GM06990 (cell line): ENCODE measurements around the gene CLEC4A.

Experiments used
- DNase-seq: peaks from one replicate; pipeline ENCODE4 v3.0.0-alpha.2; 2011; ENCODE audit not compliant: insufficient read length; ENCODE audit errors: extremely low read depth
- H3K27me3 ChIP-seq: replicated peaks from 2 replicates; pipeline ENCODE4 v1.6.0; 2011; ENCODE audit warnings: low read length; ENCODE audit not compliant: control insufficient read depth, insufficient read depth
- H3K36me3 ChIP-seq: 2 replicates; pipeline ENCODE4 v1.5.1; 2011; ENCODE audit warnings: low read length; ENCODE audit not compliant: control insufficient read depth, insufficient read depth
- H3K4me3 ChIP-seq: replicated peaks from 2 replicates; pipeline ENCODE4 v1.5.1; 2011; ENCODE audit warnings: low read depth, mild to moderate bottlenecking, control low read depth, low read length
- CTCF ChIP-seq: IDR thresholded peaks from 2 replicates; pipeline ENCODE4 v1.5.1; 2011; ENCODE audit warnings: low read length, control low read depth, mild to moderate bottlenecking, inconsistent platforms; ENCODE audit not compliant: insufficient read depth, poor library complexity, severe bottlenecking

The CLEC4A gene

GRCh38 chr12:8123124-8123912 is at the start of gene CLEC4A:
Gene CLEC4A, plus strand, starts transcription at chr12:8123617. Its CDS starts 262 bp downstream, at chr12:8123879.
- H3K4me3 ChIP-seq = no peak within 1 kb of the TSS
- DNase-seq = no peak
- no peaks in the 10 kb centered on the region for H3K27me3 ChIP-seq
- TF ChIP-seq CTCF = no peak
- no peaks in the 10 kb centered on the region for H3K36me3 ChIP-seq

- no peak for TF ChIP-seq CTCF
- DNase-seq = no peak
- Histone ChIP-seq H3K27me3 (no peaks in the 10 kb centered on the region), H3K4me3 (no peak overlapping the region), H3K36me3 (no peaks in the 10 kb centered on the region)
Measured at GRCh38 chr12:8075935-8076334, 47.5 kb upstream of the CLEC4A start.

GRCh38 chr12:8076366-8076765 is 47.1 kb upstream of the CLEC4A start:
- H3K27me3 ChIP-seq = no peaks in the 10 kb centered on the region
- no peaks in the 10 kb centered on the region for H3K36me3 ChIP-seq
- no peak for TF ChIP-seq CTCF
- H3K4me3 ChIP-seq = no peak overlapping the region
- no peak for DNase-seq

- no peak for TF ChIP-seq CTCF
- Histone ChIP-seq H3K36me3 (no peaks in the 10 kb centered on the region), H3K4me3 (no peak overlapping the region), H3K27me3 (no peaks in the 10 kb centered on the region)
- DNase-seq = no peak
Measured at GRCh38 chr12:8077207-8077606, 46.2 kb upstream of the CLEC4A start.

- DNase-seq = no peak
- peak; percentile 33 for TF ChIP-seq CTCF
- no peak overlapping the region for H3K4me3 ChIP-seq
Measured at GRCh38 chr12:8078398-8078797, 45.0 kb upstream of the CLEC4A start.

GRCh38 chr12:8078916-8079315 is 44.5 kb upstream of the CLEC4A start:
- DNase-seq = no peak
- H3K36me3 ChIP-seq = no peaks in the 10 kb centered on the region
- H3K27me3 ChIP-seq = no peaks in the 10 kb centered on the region
- no peak overlapping the region for H3K4me3 ChIP-seq
- no peak for TF ChIP-seq CTCF

More at GRCh38 chr12:8078398-8078797, 45.0 kb upstream of the CLEC4A start:
- no peaks in the 10 kb centered on the region for H3K27me3 ChIP-seq
- no peaks in the 10 kb centered on the region for H3K36me3 ChIP-seq
